HG03139 (cell line): ENCODE measurements around the gene DNMT3A.

ENCODE experiments used
- ATAC-seq: cut with Tn5 transposase; IDR thresholded peaks from one replicate; pipeline ENCODE4 v1.9.1; 2021; ENCODE audit not compliant: unreplicated experiment

The DNMT3A gene

GRCh38 chr2:25328152-25329085 lies 13.3 kb downstream of the DNMT3A start:
- no peak for ATAC-seq

- no peak for ATAC-seq
These were observed 15.3 kb downstream of the DNMT3A start for GRCh38 chr2:25326326-25327013.

- no peak for ATAC-seq
These were observed 16.7 kb downstream of the DNMT3A start for GRCh38 chr2:25324905-25325592.

GRCh38 chr2:25324251-25324650 lies 17.5 kb downstream of the DNMT3A start:
- no peak for ATAC-seq

GRCh38 chr2:25323610-25324189 lies 18.0 kb downstream of the DNMT3A start:
- no peak for ATAC-seq

GRCh38 chr2:25323042-25323514 lies 18.6 kb downstream of the DNMT3A start:
- no peak for ATAC-seq

- ATAC-seq: no peak
These were observed 19.4 kb downstream of the DNMT3A start for GRCh38 chr2:25322312-25322711.

GRCh38 chr2:25320077-25320476 lies 21.6 kb downstream of the DNMT3A start:
- ATAC-seq: no peak

- ATAC-seq: no peak
These were observed 25.6 kb downstream of the DNMT3A start for GRCh38 chr2:25316101-25316500.

- ATAC-seq: no peak
These were observed 26.4 kb downstream of the DNMT3A start for GRCh38 chr2:25315316-25315680.

- peak; percentile 53 for ATAC-seq
These were observed 27.0 kb downstream of the DNMT3A start for GRCh38 chr2:25314514-25315315.

GRCh38 chr2:25313711-25314513 lies 27.8 kb downstream of the DNMT3A start:
- no peak for ATAC-seq

- ATAC-seq: no peak
These were observed 28.6 kb downstream of the DNMT3A start for GRCh38 chr2:25312958-25313710.

- ATAC-seq: no peak
These were observed 29.7 kb downstream of the DNMT3A start for GRCh38 chr2:25311865-25312575.

- no peak for ATAC-seq
These were observed 30.5 kb downstream of the DNMT3A start for GRCh38 chr2:25310965-25311864.

GRCh38 chr2:25310709-25310964 lies 31.1 kb downstream of the DNMT3A start:
- no peak for ATAC-seq

GRCh38 chr2:25309402-25309801 lies 32.3 kb downstream of the DNMT3A start:
- ATAC-seq: no peak
